GM19455 (cell line): ENCODE data around the gene TMEM181.
A peak's percentile ranks its signal among the peaks of the same experiment; 100 is the strongest.
"Not testable (repeated sequence)": the region's sequence is repeated elsewhere in the genome, so short reads cannot be mapped to it uniquely, and the experiment has no call there.

Experiments
- ATAC-seq: cut with Tn5 transposase; IDR thresholded peaks from one replicate; pipeline ENCODE4 v1.9.1; 2021; ENCODE audit not compliant: unreplicated experiment

The TMEM181 gene

DNA sequence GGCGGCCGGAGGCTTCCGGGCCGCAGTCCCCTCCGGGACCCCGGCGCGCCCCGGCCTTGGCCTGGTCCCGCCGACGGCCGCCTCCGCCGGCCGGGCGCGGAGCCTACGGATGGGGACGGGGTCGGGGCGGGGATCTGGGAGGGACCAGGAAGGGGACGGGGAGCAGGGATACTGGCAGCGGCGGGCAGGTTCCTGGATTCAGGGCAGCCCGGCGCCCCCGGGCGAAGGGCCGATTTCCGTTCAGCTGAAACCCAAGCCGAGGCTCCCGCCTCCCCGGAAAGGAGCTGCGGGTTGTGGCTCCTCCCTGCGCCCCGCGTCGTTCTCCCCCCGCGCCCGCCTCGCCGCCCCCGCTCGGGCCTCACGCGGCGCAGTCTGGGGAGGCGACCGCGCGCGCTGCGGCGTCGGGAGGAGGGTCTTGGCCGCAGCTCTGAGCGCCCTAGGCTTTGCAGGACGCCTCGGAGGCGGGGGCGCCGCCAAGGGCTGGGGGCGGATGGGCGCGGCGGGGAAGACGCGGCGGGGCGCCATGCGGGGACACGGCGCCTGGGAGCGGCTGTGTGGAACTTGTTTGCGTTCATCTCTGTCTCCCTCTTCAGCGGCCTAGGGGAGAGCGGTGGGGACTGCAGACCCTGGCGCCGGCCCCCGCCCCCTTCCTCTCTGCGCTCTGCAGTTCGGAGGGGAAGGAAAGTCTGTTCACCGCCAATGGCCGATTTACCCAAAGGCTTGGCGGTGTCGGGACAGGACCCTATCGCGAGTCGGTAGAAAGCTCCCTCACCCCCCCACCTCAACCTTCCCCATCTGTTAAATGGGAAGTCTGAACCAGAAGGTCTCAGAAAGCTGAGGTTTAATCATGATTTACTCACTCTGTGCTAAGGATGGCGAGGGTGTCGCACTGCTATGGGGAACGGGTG is 22.7 kb upstream of the TMEM181 start:
- ATAC-seq, result no peak

DNA sequence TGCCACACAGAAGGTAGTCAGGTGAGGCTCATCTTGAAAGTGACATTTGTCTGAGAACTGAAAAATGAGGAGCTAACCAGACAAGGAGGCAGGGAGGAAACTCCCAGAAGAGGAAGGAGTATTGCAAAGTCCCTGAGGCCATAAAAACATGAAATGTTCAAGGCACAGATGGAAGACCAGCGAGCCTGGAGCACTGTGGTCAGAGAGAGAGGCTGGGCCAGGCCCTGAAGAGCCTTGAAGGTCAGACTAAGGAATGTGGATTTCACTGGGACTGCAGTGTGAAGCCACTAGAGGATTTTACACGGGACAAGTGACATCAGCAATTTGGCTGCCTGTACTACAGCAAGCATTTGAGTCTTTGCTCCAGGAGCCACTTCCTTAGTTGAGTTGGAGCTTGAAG is 21.1 kb upstream of the TMEM181 start:
- ATAC-seq, result no peak

DNA sequence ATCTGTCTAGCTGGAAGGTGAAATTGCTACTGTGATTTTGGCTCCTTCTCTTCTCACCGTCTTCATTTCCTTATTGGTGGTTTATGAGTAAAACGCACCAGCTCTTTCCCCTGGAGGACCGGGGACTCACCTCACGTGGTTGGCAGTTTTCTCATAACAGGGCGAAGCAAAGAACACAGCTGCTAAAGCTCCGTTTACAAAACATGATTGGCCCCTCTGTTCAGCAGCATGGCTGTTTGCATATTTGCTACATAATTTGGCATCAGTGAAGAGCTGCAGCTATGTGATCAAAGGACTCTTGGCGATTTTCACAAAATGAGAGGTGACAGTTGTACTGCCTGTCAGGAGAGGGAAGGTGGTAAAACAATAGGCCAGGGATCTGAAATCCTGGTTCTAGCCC is 20.5 kb upstream of the TMEM181 start:
- ATAC-seq, result no peak

DNA sequence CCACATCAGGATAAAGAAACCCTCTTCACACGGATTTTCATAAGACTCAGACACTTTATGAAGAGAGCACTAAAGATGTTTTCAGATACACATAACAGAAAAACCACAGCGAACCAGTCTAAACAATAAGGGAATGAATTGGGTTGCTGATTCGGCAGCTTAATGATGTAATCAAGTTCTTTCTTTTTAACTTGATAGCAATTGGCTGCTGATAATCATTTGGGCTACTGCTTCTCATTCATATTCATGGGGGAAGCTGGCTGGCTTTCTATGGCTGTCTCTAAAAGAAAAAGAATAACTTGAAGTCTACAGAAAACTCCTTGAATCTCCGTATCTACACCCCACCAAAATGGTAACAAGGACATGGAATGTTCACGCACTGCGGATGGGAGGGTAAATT is 20.0 kb upstream of the TMEM181 start:
- ATAC-seq, result no peak

DNA sequence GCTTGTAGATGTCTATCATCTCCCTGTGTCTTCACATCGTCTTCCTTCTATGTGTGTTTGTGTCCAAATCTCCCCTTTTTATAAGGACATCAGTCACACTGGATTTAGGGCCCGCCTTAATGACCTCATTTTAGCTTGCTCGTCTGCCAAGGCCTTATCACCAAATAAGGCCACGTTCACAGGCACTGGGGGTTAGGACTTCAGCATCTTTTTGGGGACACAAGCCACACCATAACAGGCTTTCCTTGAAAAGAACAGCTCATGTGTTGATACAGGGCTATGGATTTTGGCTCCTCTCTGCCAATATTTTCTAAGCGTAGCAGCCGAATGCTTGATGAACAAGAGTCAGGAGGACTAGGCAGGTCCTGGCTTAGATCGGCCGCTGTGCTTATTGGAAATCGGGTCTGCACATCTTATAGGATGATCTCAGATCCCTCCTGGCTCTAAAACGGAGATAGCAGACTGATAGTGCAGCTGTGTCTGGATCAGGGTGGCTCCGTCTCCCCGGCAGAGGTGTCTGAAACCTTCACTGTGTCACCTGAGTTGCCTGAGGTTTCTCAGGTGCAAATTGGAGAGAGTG is 16.2 kb upstream of the TMEM181 start:
- ATAC-seq, result no peak

DNA sequence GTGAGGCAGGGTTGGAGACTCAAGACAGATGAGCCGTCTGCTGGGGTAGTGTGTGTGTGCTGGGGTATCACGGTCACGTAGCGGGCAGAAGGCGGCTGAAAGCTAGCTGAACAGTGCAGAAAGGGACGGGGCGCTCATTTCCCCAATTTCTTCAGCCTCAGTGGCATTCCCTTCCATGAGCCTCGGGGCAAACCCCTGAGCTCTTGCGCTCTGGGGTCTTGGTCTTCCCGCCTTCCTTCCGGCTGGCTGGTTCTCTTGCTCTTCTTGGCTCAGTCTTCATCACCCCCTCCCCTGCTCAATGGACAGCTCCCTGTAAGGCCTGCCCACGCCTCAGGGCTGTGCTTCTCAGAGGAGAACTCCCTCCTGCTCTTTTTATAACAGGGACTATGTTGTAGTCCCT is 15.5 kb upstream of the TMEM181 start:
- no peak for ATAC-seq

DNA sequence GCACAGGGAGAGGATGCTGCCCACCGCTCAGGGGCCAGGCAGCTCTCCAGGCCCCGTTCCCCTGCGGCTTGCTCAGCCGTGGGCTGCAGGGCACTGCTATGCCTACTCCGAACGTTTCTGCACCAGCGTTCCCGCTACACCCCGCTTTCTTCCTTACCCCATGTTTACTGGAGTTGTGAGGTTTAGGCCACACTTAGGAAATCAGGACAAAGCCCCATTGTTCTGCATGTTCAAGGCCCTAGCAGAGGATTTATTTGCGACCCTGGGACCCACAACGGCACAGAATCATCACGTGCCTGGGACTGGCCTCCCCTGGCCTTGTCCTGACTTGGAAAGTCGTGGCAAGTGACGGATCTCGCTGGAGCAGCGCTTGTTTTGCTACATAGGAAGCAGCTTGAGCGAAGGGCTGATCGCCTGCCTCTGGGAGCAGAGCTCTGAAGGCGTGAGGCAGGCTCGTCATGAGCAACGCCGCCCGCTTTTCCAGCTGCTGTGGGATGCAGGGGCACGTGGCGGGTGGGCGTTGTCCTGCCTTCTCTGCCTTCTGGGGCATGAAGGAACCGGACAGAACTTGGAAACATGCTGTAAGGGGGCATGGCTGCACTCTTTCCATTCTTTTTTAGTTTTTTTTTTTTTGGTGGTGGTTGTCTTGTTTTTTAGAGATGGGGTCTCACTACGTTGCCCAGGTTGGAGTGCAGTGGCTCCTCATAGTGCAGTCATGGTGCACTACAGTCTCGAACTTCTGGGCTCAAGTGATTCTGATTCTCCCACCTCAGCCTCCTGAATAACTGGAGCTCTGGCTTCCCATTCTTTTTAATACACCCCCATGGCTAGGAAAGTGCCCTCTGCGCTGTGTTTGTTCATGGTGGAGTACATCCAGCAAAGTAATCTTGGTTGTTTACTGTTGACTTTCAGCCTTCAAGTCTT is 14.6 kb upstream of the TMEM181 start:
- no peak for ATAC-seq

DNA sequence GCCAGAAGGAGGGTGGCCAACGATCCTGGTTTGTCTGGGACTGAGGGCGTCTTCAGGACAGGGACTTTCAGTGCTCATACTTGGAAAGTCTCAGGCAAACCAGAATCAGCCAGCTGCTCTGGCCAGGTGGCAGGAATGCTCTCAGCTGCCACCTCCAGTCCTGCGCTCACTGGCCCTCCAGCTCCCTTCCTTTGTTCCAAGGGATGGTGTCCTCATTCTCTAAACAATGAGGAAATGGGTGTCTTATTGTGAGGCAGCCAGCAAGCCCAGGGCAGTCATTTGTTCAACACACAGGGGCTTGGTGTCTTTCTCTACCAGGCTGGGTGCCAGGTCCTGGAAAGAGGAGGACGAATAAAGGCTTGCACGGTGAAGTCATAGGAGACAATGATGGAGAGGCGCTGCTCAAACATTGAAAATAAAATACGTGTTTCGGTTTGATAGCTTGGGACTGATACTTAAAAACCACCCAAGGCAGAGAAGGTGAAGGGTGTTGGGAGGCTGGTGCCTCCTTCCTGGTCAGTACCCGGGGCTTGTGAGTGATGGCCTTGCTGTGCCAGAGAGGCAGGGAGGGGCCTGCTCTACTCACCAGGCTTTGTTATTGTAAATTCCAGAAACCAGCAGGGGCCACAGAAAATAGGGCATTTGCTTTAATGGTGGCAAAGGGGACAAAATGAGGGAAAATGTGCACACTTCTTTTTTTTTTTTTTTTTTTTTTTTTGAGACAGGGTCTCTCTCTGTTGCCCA is 11.3 kb upstream of the TMEM181 start:
- no peak for ATAC-seq

DNA sequence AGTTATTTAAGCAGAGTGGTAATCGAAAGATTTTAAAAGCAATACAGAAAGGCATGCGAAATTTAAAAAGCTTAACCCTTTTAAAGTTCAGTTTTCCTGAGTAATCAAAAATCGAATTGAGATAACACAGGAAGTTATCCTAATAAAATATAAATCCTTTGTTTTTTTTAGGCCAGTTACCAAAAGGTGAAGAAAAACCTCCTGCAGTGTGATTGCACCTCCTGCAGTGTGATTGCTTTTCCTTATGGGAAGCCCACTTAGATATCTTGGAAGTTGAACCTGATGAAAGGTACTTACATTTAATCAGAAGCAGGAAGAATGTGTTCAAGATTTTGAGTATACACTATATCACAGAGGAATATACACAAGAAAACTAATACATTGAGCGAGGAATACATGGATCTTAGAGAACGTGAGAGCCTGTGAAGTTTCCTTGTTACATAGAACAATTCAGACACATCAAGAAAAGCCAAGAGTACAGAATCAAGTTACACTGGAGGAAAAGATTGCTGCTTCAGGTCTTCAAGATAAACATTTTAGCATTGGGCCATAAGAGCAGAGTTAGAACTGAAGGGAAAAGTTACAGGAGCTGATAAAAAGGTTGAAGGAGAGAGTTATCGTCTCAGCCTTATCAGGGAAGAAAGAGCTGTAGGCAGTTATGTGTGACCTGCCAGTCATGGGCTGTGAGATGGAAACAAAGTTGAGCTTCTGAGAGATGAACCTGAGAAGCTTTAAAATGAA is 7.7 kb upstream of the TMEM181 start:
- peak; percentile 63 for ATAC-seq

DNA sequence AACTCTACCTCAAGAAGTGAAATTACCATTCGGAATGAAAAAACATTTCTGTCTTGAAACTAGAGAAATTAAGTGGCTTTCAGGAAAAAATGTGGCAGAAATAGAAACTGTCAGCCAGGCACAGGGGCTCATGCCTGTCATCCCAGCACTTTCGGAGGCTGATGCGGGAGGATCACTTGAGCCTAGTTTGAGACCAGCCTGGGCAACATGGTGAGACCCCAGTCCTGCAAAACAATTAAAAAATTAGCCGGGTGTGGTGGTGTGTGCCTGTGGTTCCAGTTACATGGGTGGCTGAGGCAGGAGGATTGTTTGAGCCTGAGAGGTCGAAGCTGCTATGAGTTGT is 7.1 kb upstream of the TMEM181 start:
- peak; percentile 24 for ATAC-seq

DNA sequence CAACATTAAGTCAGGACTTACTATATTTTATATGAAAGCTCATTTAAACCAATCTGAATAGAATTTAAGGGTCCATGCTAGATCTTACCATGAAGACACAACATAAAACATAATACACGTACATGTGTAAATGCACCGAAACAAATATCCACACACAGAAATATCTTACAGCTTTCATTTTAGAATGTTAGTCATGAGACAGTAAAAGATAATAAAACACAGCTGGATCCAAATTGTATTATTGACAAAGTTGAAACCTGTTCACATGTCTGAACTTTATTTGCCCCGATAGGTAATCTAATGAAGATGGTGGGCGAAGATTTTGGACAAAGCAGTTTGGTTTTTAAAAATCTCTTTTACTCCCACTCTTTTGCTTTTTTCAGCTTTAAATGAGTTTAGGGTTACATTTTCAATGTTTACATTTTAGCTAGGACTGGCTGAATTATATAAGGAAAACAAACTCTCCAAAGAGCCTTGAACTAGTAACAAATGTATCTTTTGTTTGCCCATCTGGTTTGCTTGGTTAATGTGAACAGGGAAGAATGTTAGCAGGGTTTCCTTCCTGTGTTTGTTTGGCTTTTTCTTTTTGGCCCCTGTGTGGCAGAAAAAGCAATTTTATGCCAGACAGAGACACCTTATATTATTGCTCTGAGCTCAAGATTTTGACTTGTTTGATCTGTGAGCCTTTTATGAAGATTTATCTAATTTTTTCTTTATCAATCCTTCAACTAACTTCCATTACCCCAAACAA is 5.1 kb upstream of the TMEM181 start:
- no peak for ATAC-seq

DNA sequence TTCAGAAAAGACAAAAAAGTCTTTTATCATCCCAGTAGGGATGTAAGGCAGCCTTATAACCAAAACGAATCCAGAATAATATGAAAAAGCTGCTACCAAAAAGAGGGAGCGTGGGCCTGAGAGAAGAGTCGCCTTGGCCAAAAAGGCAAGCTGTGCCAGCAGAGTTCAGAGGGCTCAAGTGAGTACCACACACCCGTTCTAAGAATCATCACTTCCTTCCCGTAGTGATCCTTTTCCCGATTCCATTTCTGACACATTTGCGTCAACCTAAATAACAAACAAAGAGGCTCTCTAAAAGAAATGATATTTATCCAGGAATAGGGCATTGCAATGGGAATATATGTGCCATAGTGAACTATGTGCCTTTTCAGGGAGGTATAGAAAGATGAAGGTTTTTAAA is 3.8 kb upstream of the TMEM181 start:
- no peak for ATAC-seq

DNA sequence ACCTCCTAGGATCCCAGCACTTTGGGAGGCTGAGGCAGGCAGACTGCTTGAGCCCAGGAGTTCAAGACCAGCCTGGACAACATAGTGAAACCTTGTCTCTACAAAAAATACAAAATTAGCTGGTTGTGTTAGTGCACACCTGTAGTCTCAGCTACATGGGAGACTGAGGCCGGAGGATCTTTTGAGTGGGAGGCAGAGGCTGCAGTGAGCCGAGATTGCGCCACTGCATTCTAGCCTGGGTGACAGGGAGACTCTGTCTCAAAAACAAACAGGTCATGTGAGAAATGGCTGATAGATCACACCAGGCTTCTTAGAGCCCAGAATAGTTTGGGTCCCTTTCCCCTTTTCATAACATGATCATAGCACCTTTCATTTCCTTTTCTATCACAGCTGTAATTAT is 2.8 kb upstream of the TMEM181 start:
- ATAC-seq, result not testable (repeated sequence)

DNA sequence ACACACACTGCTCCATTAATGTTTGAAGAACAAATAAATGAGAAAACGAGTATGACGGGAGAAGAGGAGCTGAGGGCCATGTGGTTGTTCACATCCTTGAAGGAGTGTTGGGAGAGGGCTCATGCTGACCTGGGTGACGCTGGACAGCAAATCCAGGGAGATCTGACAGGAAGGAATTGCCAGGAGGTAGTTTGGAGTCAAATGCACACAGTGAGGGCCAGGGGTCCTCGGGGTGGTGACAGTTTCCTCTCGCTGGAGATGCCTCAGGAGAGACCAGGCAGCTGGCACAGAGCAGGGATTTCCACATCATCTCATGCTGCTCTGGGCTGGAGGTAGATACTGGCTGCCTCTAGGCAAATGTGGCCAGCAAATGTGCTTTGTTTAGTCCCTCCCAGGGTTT is 2.0 kb upstream of the TMEM181 start:
- no peak for ATAC-seq

DNA sequence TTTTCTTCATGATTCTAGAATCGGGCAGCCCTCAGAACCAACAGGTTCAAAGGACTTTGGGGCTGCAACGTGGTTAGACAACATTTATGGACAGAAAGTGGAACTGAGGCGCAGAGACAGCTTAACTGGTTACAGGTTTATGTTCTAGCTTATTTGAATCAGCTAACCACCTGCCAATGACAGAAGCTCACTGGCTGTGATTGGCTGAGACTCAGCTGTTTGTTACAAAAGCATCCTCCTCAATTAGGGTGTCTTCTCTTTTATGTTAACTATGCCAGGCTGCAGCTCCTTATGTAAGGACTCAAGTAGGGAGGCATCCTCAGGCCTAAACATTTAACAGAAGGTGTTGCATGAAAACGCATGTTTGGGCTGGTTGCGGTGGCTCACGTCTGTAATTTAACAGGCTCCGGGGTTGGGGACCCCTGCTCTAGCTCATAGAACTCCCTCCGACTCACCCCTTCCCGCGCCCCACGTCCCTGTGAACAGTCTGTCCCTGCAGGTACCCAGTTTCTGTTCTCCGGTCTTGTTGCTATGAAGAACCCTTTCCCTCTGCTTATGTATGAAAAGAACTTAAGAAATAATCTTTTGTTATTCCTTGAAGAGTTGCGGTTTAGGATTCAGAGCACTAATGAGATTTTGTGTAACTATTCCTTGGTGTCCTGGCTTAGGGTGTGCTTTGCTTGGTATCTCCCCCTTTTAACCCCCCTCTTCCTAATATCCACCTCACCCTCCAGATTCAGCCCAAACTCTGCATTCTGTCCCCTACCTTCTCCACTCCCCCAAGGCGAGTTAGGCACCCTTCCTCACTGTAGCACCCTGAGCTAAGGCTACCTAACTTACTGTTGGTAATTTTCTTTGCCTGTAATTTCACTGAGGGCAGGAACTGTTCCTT is 1.2 kb upstream of the TMEM181 start:
- no peak for ATAC-seq

DNA sequence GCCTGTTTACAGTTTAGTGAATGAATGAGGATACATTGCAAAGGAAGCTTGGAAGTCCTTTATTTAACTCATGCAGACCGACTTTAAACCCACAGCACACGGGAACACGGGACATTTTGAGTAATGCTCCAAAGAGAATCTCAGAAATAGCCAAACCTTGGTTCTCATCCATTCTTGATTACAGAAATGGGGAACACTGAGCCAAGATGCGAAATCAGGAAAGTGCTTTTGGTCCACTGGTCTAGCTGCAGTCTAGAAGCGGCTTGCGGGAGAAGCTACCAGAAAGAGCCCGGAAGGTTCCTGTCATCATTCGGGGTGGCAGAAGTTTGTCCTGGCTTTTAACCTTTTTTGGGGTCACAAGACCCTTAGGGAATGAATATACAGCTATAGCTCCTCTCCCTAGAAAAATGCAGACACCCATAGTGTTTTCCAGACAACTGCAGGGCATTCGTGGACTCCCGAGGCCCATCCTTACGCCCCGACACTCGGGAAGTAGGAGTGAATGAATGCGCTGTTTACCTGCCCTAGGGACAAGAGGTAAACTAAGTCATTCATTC is 475 bp upstream of the TMEM181 start:
- ATAC-seq, result no peak

DNA sequence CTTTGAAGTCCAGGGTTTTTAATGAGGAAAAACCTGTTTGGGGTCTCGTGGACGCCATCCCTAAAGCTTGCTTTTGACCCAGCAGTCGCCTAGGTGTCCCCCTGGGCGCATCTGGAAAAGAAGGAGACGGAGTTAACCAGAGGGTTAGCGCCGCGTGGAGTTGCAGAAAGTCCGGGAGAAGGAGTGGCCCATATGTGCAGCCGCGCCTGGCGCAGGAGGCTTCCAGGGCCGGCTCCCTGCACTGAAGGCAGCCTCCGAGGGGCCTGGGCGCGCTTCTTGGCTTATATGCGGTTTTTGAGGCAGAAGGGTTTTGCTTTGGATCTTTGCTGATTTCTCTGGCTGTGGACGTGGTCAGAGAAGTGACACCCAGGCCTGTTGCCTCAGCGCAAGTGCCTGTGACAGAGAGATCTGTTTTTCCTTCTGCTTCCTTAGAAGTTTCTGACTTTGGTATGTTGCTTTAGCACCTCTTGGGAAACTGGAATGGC is 987 bp downstream of the TMEM181 start:
- peak; percentile 10 for ATAC-seq

DNA sequence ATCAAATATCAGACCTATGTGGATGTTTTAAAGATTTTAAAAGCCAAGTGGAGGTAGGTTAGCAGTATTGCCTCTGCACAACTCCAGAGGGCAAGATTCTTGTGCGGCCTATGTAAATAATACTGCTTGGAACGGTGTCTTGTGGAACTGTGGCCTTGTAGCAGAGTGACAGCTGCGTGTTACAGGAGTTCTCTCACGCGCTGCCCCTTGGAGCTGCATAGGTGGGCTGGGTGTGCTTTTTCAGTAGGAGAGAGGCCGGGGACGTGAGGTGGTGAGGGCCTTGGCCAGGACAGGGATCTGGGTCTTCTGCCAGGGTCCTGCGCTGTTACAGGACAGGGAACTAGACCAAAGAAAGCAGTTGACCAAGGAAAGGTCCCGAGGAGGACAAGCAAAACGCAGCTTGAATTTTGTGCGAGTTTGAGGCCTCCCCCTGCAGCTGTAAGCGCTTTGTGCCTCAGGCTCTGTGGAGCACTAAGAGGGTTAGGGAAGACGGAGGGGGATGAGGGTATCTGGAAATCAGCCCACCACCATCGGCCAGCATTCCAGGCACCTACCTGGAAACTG is 1.5 kb downstream of the TMEM181 start:
- ATAC-seq, result no peak
